Left ventricle myocardium inferior (tissue), 1 donor: ENCODE measurements around the gene SGCG. TPM values are rescaled to one million over a fixed set of nuclear protein-coding genes. Genes with fewer than 3 reads are reported as not detected.
"Not testable (repeated sequence)": the region's sequence is repeated elsewhere in the genome, so short reads cannot be mapped to it uniquely, and the experiment has no call there.

ENCODE experiments used
- DNase-seq: peaks from one replicate; pipeline ENCODE4 v3.0.0-alpha.2; 2020
- H3K27ac ChIP-seq: fragments of 200-600 bp; replicated peaks from 2 replicates; pipeline ENCODE4 v1.8.0; 2021
- H3K27me3 ChIP-seq: fragments of 200-600 bp; 2 replicates; pipeline ENCODE4 v1.8.0; 2021; ENCODE audit warnings: low read depth
- H3K36me3 ChIP-seq: fragments of 200-600 bp; 2 replicates; pipeline ENCODE4 v1.8.0; 2021
- H3K4me1 ChIP-seq: fragments of 200-600 bp; 2 replicates; pipeline ENCODE4 v1.8.0; 2021
- H3K4me3 ChIP-seq: fragments of 200-600 bp; 2 replicates; pipeline ENCODE4 v1.8.0; 2021; ENCODE audit warnings: mild to moderate bottlenecking, moderate library complexity
- H3K9me3 ChIP-seq: fragments of 200-600 bp; replicated peaks from 2 replicates; pipeline ENCODE4 v1.8.0; 2021
- CTCF ChIP-seq: fragments of 200-600 bp; IDR thresholded peaks from 2 replicates; pipeline ENCODE4 v1.8.0; 2021; ENCODE audit warnings: antibody characterized with exemption, mild to moderate bottlenecking, borderline replicate concordance
- intact Hi-C: fragments of 100-400 bp; cut with micrococcal nuclease; formaldehyde crosslinking; loops from one replicate; pipeline ENCODE4 v1.11.0; 2022
- total RNA-seq: library from RNA; stranded (reverse); fragmentation: NEBNext Ultra II Directional; extraction: Animal tissue kit (Norgen Biotek cat#: 25700); gene quantifications from one replicate; pipeline ENCODE4 v1.2.1, GENCODE V29; 2021
- donor health status: DM: no; HTN: yes; CAD: no; lungs with severe emphysema.

The SGCG gene
- total RNA-seq, 1 donor from 2014 or later, result 102 TPM

- Histone ChIP-seq H3K27ac (no peak overlapping the region), H3K4me1 (no peaks in the 10 kb centered on the region), H3K9me3 (peaks cover 7% of the 10 kb centered on the region), H3K4me3 (no peak overlapping the region), H3K36me3 (peaks cover 4% of the 10 kb centered on the region), H3K27me3 (no peaks in the 10 kb centered on the region)
- TF ChIP-seq CTCF, result no peak
- intact Hi-C loops, result no loop called here
- no peak for DNase-seq
Measured at GRCh38 chr13:23212671-23213070, 31.9 kb downstream of the SGCG start.

GRCh38 chr13:23231241-23231640, 50.5 kb downstream of the SGCG start:
- Histone ChIP-seq H3K4me3 (no peak overlapping the region), H3K4me1 (no peaks in the 10 kb centered on the region), H3K27ac (no peak overlapping the region), H3K27me3 (no peaks in the 10 kb centered on the region), H3K36me3 (no peaks in the 10 kb centered on the region), H3K9me3 (no peaks in the 10 kb centered on the region)
- DNase-seq, result no peak
- intact Hi-C loops, result no loop called here
- TF ChIP-seq CTCF, result no peak

- Histone ChIP-seq H3K27me3 (no peaks in the 10 kb centered on the region), H3K36me3 (no peaks in the 10 kb centered on the region), H3K9me3 (no peaks in the 10 kb centered on the region), H3K27ac (no peak overlapping the region), H3K4me3 (no peak overlapping the region), H3K4me1 (no peaks in the 10 kb centered on the region)
- intact Hi-C loops, result no loop called here
- no peak for DNase-seq
- no peak for TF ChIP-seq CTCF
Measured at GRCh38 chr13:23235994-23236393, 55.2 kb downstream of the SGCG start.

GRCh38 chr13:23243066-23243465, 62.3 kb downstream of the SGCG start:
- no peaks in the 10 kb centered on the region for H3K27me3 ChIP-seq
- H3K27ac ChIP-seq, result no peak overlapping the region
- DNase-seq, result no peak
- TF ChIP-seq CTCF, result no peak
- no peak overlapping the region for H3K4me3 ChIP-seq
- intact Hi-C loops, result no loop called here
- no peaks in the 10 kb centered on the region for H3K36me3 ChIP-seq
- no peaks in the 10 kb centered on the region for H3K4me1 ChIP-seq
- no peaks in the 10 kb centered on the region for H3K9me3 ChIP-seq

- H3K27ac ChIP-seq, H3K4me1 ChIP-seq, H3K27me3 ChIP-seq, intact Hi-C loops, H3K4me3 ChIP-seq, DNase-seq, H3K36me3 ChIP-seq, H3K9me3 ChIP-seq: not testable (repeated sequence)
Measured at GRCh38 chr13:23248410-23248809, 67.6 kb downstream of the SGCG start.

GRCh38 chr13:23254506-23254905, 73.7 kb downstream of the SGCG start:
- peaks cover 12% of the 10 kb centered on the region for H3K9me3 ChIP-seq
- no peak for TF ChIP-seq CTCF
- DNase-seq, result no peak

More at GRCh38 chr13:23254506-23254905, 73.7 kb downstream of the SGCG start:
- Histone ChIP-seq H3K4me3 (no peak overlapping the region), H3K36me3 (peaks cover 9% of the 10 kb centered on the region), H3K27ac (no peak overlapping the region), H3K4me1 (no peaks in the 10 kb centered on the region), H3K27me3 (no peaks in the 10 kb centered on the region)
- intact Hi-C loops, result no loop called here
